GM19351 (cell line): ENCODE measurements around the gene CARD6.
"Not testable (repeated sequence)": the region's sequence is repeated elsewhere in the genome, so short reads cannot be mapped to it uniquely, and the experiment has no call there.

Source experiments
- ATAC-seq: cut with Tn5 transposase; IDR thresholded peaks from one replicate; pipeline ENCODE4 v1.9.1; 2021; ENCODE audit warnings: mild to moderate bottlenecking, moderate library complexity; ENCODE audit not compliant: unreplicated experiment

CARD6 gene

GRCh38 chr5:40827188-40827977 is 13.8 kb upstream of the CARD6 start:
- ATAC-seq = no peak

GRCh38 chr5:40828021-40828631 is 13.0 kb upstream of the CARD6 start:
- no peak for ATAC-seq

- ATAC-seq = no peak
These were observed 12.2 kb upstream of the CARD6 start for GRCh38 chr5:40828690-40829661.

- no peak for ATAC-seq
These were observed 11.2 kb upstream of the CARD6 start for GRCh38 chr5:40829748-40830533.

- ATAC-seq = peak; percentile 19
These were observed 9.6 kb upstream of the CARD6 start for GRCh38 chr5:40831346-40832210.

- ATAC-seq = no peak
These were observed 8.8 kb upstream of the CARD6 start for GRCh38 chr5:40832345-40832744.

- no peak for ATAC-seq
These were observed 7.4 kb upstream of the CARD6 start for GRCh38 chr5:40833712-40834229.

- ATAC-seq = no peak
These were observed 6.7 kb upstream of the CARD6 start for GRCh38 chr5:40834391-40834848.

- ATAC-seq = peak; percentile 96
These were observed 6.0 kb upstream of the CARD6 start, which contains the start of gene RPL37 for GRCh38 chr5:40834849-40835787. TSS of gene RPL37 (minus strand) at chr5:40835222. CDS start at chr5:40835185, 37 bp downstream.

GRCh38 chr5:40838086-40838485 is 3.1 kb upstream of the CARD6 start:
- no peak for ATAC-seq

- ATAC-seq = no peak
These were observed 1.2 kb downstream of the CARD6 start for GRCh38 chr5:40842351-40842750.

- no peak for ATAC-seq
These were observed 3.4 kb downstream of the CARD6 start for GRCh38 chr5:40844565-40844964.

- no peak for ATAC-seq
These were observed 5.2 kb downstream of the CARD6 start for GRCh38 chr5:40846371-40846770.

GRCh38 chr5:40847525-40847924 is 6.4 kb downstream of the CARD6 start:
- no peak for ATAC-seq

- ATAC-seq = no peak
These were observed 12.5 kb downstream of the CARD6 start for GRCh38 chr5:40853632-40854192.

GRCh38 chr5:40860711-40861110 is 19.5 kb downstream of the CARD6 start:
- ATAC-seq = no peak

- not testable (repeated sequence) for ATAC-seq
These were observed 23.8 kb downstream of the CARD6 start for GRCh38 chr5:40865004-40865403.

- ATAC-seq = no peak
These were observed 25.7 kb downstream of the CARD6 start for GRCh38 chr5:40866844-40867243.
